OCI-LY3 (cell line): Measurements from ENCODE around the gene ZNF511.
A peak's percentile ranks its signal among the peaks of the same experiment; 100 is the strongest.

Source experiments
- H2AFZ ChIP-seq: fragments of 200-600, 300-600 bp; shearing (Covaris generic); 2 replicates; pipeline ENCODE4 v1.6.0; 2014; ENCODE audit warnings: antibody characterized with exemption, low read depth, low read length
- H3K27ac ChIP-seq: fragments of 200-600, 300-600 bp; sonication (generic); 2 replicates; pipeline ENCODE4 v1.5.1; 2014; ENCODE audit warnings: mild to moderate bottlenecking, low read length, moderate library complexity, mixed read lengths
- H3K27me3 ChIP-seq: fragments of 200-600, 300-600 bp; sonication (generic); 2 replicates; pipeline ENCODE4 v1.6.1; 2014; ENCODE audit warnings: low read depth, low read length, mixed read lengths
- H3K36me3 ChIP-seq: fragments of 200-600, 300-600 bp; sonication (generic); replicated peaks from 2 replicates; pipeline ENCODE3; 2014; ENCODE audit warnings: low read depth, low read length, mixed read lengths
- H3K4me1 ChIP-seq: fragments of 300-600, 200-600 bp; sonication (generic); 2 replicates; pipeline ENCODE4 v1.6.1; 2014; ENCODE audit warnings: low read length, mixed read lengths
- H3K4me2 ChIP-seq: fragments of 200-600, 300-600 bp; sonication (generic); 2 replicates; pipeline ENCODE4 v1.6.1; 2014; ENCODE audit warnings: low read length, mixed read lengths
- H3K4me3 ChIP-seq: fragments of 300-600, 200-600 bp; sonication (generic); 2 replicates; pipeline ENCODE4 v1.5.1; 2014; ENCODE audit warnings: antibody characterized with exemption, mild to moderate bottlenecking, low read length, moderate library complexity
- H3K79me2 ChIP-seq: fragments of 300-600, 200-600 bp; shearing (Covaris generic); 2 replicates; pipeline ENCODE4 v1.6.1; 2014; ENCODE audit warnings: mild to moderate bottlenecking, low read length, mixed read lengths
- H3K9ac ChIP-seq: fragments of 300-600, 200-600 bp; shearing (Covaris generic); 2 replicates; pipeline ENCODE4 v1.6.0; 2014; ENCODE audit warnings: mild to moderate bottlenecking, low read length, moderate library complexity
- H3K9me3 ChIP-seq: fragments of 200-600, 300-600 bp; shearing (Covaris generic); 2 replicates; pipeline ENCODE4 v1.6.1; 2014; ENCODE audit warnings: low read length, mixed read lengths; ENCODE audit not compliant: insufficient read depth
- H4K20me1 ChIP-seq: fragments of 200-600, 300-600 bp; sonication (generic); 2 replicates; pipeline ENCODE4 v1.6.1; 2016; ENCODE audit warnings: low read length, mixed read lengths; ENCODE audit not compliant: insufficient read depth
- CTCF ChIP-seq: fragments of 200-600, 300-600 bp; sonication (generic); IDR thresholded peaks from 2 replicates; pipeline ENCODE4 v1.5.1; 2014; ENCODE audit warnings: antibody characterized with exemption, low read length, low read depth
- EZH2phosphoT487 ChIP-seq: fragments of 200-600 bp; shearing (Covaris generic); IDR thresholded peaks from 2 replicates; pipeline ENCODE4 v1.6.1; 2018; ENCODE audit warnings: antibody characterized with exemption, mixed run types, low read depth

Gene ZNF511

GRCh38 chr10:133299738-133300137 is 9.0 kb upstream of the ZNF511 start:
- Histone ChIP-seq H2AFZ (no peak overlapping the region), H3K4me1 (no peaks in the 10 kb centered on the region), H3K4me2 (no peak overlapping the region), H3K79me2 (peaks cover 15% of the 10 kb centered on the region), H3K27me3 (no peaks in the 10 kb centered on the region), H3K36me3 (peaks cover 9% of the 10 kb centered on the region), H3K9ac (no peak overlapping the region), H3K4me3 (no peak overlapping the region), H3K27ac (no peak overlapping the region), H3K9me3 (no peaks in the 10 kb centered on the region), H4K20me1 (no peaks in the 10 kb centered on the region)
- TF ChIP-seq CTCF (no peak), EZH2phosphoT487 (no peak)

GRCh38 chr10:133302230-133302629 is 6.5 kb upstream of the ZNF511 start:
- Histone ChIP-seq H2AFZ (no peak overlapping the region), H3K36me3 (peaks cover 6% of the 10 kb centered on the region), H3K79me2 (peaks cover 38% of the 10 kb centered on the region), H3K4me2 (no peak overlapping the region), H3K27me3 (no peaks in the 10 kb centered on the region), H3K27ac (no peak overlapping the region), H3K9me3 (no peaks in the 10 kb centered on the region), H3K4me1 (peaks cover 20% of the 10 kb centered on the region), H3K4me3 (no peak overlapping the region), H3K9ac (no peak overlapping the region), H4K20me1 (no peaks in the 10 kb centered on the region; the same call in 1 of the 2 replicates)
- no peak for TF ChIP-seq CTCF
- no peak for TF ChIP-seq EZH2phosphoT487

- H3K9ac ChIP-seq, result no peak overlapping the region
- no peaks in the 10 kb centered on the region for H3K9me3 ChIP-seq
- H3K4me3 ChIP-seq, result no peak overlapping the region
- peaks cover 47% of the 10 kb centered on the region for H3K79me2 ChIP-seq
- no peak overlapping the region for H3K4me2 ChIP-seq
- peaks cover 6% of the 10 kb centered on the region for H3K36me3 ChIP-seq
- peaks cover 24% of the 10 kb centered on the region for H3K4me1 ChIP-seq
- no peak overlapping the region for H3K27ac ChIP-seq
- no peaks in the 10 kb centered on the region for H3K27me3 ChIP-seq
- no peak for TF ChIP-seq CTCF
- TF ChIP-seq EZH2phosphoT487, result no peak
- H4K20me1 ChIP-seq, result no peaks in the 10 kb centered on the region; the same call in 1 of the 2 replicates
- no peak overlapping the region for H2AFZ ChIP-seq
These were observed 5.5 kb upstream of the ZNF511 start for GRCh38 chr10:133303206-133303605.

- no peaks in the 10 kb centered on the region for H3K9me3 ChIP-seq
- no peaks in the 10 kb centered on the region for H3K27me3 ChIP-seq
- peak overlapping the region; percentile 50 for H3K4me3 ChIP-seq
- H3K4me1 ChIP-seq, result peaks cover 27% of the 10 kb centered on the region
- H3K9ac ChIP-seq, result peak overlapping the region; percentile 59; the same call in 1 of the 2 replicates
- peak overlapping the region; percentile 90 for H3K27ac ChIP-seq
- H4K20me1 ChIP-seq, result peaks cover 4% of the 10 kb centered on the region
- H3K36me3 ChIP-seq, result peaks cover 4% of the 10 kb centered on the region
- H3K4me2 ChIP-seq, result peak overlapping the region; percentile 96
- no peak for TF ChIP-seq CTCF
- no peak for TF ChIP-seq EZH2phosphoT487
- H3K79me2 ChIP-seq, result peaks cover 52% of the 10 kb centered on the region
- H2AFZ ChIP-seq, result no peak overlapping the region
These were observed 2.6 kb upstream of the ZNF511 start for GRCh38 chr10:133306097-133306476.
